ENCODE data around the gene PCDHGB6. TPM values are rescaled to one million over a fixed set of nuclear protein-coding genes. Genes with fewer than 3 reads are reported as not detected.
"Not testable (repeated sequence)": the region's sequence is repeated elsewhere in the genome, so short reads cannot be mapped to it uniquely, and the experiment has no call there.

Gene PCDHGB6
- total and polyA plus RNA-seq, 4 donors = 10.0 to 25.7 (median 16.3) TPM

DNA sequence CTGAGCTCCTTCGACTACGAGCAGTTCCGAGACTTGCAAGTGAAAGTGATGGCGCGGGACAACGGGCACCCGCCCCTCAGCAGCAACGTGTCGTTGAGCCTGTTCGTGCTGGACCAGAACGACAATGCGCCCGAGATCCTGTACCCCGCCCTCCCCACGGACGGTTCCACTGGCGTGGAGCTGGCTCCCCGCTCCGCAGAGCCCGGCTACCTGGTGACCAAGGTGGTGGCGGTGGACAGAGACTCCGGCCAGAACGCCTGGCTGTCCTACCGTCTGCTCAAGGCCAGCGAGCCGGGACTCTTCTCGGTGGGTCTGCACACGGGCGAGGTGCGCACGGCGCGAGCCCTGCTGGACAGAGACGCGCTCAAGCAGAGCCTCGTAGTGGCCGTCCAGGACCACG is 24.5 kb downstream of the PCDHGB6 start:
- H3K36me3 ChIP-seq (ENCODE audit: control insufficient read depth, insufficient read depth, low read length) = peaks cover 15% of the 10 kb centered on the region
- not testable (repeated sequence) for DNase-seq (ENCODE audit: low read depth in 4 of 6, low spot score in 6 of 6); H3K27ac ChIP-seq (ENCODE audit: low read depth, low read length); H3K27me3 ChIP-seq (ENCODE audit: control insufficient read depth, insufficient read depth, low read length); H3K4me3 ChIP-seq (ENCODE audit: low read depth, low read length)
- peaks cover 43% of the 10 kb centered on the region for H3K9me3 ChIP-seq (ENCODE audit: control insufficient read depth, insufficient read depth, low read length)
- WGBS (ENCODE audit: insufficient coverage) = 26% methylated on average over 30 of the region's 38 CpGs
- H3K4me1 ChIP-seq (ENCODE audit: control insufficient read depth, insufficient read depth, low read length) = peaks cover 17% of the 10 kb centered on the region

GRCh38 chr5:141432726-141433125 is 24.9 kb downstream of the PCDHGB6 start:
- H3K4me3 ChIP-seq (ENCODE audit: low read depth, low read length); DNase-seq (ENCODE audit: low read depth in 4 of 6, low spot score in 6 of 6); H3K27me3 ChIP-seq (ENCODE audit: control insufficient read depth, insufficient read depth, low read length); H3K27ac ChIP-seq (ENCODE audit: low read depth, low read length): not testable (repeated sequence)
- Histone ChIP-seq H3K4me1 (ENCODE audit: control insufficient read depth, insufficient read depth, low read length) (peaks cover 17% of the 10 kb centered on the region), H3K36me3 (ENCODE audit: control insufficient read depth, insufficient read depth, low read length) (peaks cover 12% of the 10 kb centered on the region), H3K9me3 (ENCODE audit: control insufficient read depth, insufficient read depth, low read length) (peaks cover 40% of the 10 kb centered on the region)
- WGBS (ENCODE audit: insufficient coverage) = 17% methylated on average over 23 of the region's 29 CpGs

DNA sequence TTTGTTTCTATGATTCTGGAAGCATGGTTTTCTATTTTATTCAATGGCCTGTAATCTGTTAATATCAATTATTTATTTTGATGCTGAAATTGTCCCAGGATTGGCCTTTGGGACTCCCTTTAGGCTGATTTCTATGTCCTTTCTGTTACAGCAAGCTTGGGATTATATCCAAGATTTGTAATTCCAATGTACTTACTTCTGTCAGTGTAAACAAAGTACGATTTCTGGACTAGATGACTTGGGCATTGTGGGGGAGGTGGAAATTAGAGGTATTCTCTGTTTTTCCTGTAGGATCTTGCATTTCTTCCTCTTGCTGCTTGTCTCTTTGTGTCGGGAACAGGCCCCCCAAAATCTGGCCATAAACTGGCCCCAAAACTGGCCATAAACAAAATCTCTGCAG is 26.2 kb downstream of the PCDHGB6 start:
- no peak for DNase-seq (ENCODE audit: low read depth in 4 of 6, low spot score in 6 of 6)
- H3K4me1 ChIP-seq (ENCODE audit: control insufficient read depth, insufficient read depth, low read length) = peaks cover 17% of the 10 kb centered on the region
- 100% methylated on average over 1 of the region's 2 CpGs for WGBS (ENCODE audit: insufficient coverage)
- peaks cover 38% of the 10 kb centered on the region for H3K9me3 ChIP-seq (ENCODE audit: control insufficient read depth, insufficient read depth, low read length)
- H3K27ac ChIP-seq (ENCODE audit: low read depth, low read length) = no peak overlapping the region
- H3K36me3 ChIP-seq (ENCODE audit: control insufficient read depth, insufficient read depth, low read length) = peaks cover 7% of the 10 kb centered on the region
- H3K4me3 ChIP-seq (ENCODE audit: low read depth, low read length) = no peak overlapping the region
- H3K27me3 ChIP-seq (ENCODE audit: control insufficient read depth, insufficient read depth, low read length) = no peaks in the 10 kb centered on the region

- no peak overlapping the region for H3K27ac ChIP-seq (ENCODE audit: low read depth, low read length)
- peaks cover 30% of the 10 kb centered on the region for H3K9me3 ChIP-seq (ENCODE audit: control insufficient read depth, insufficient read depth, low read length)
- DNase-seq (ENCODE audit: low read depth in 4 of 6, low spot score in 6 of 6) = no peak
- H3K27me3 ChIP-seq (ENCODE audit: control insufficient read depth, insufficient read depth, low read length) = no peaks in the 10 kb centered on the region
- peaks cover 3% of the 10 kb centered on the region for H3K4me1 ChIP-seq (ENCODE audit: control insufficient read depth, insufficient read depth, low read length)
- no peak overlapping the region for H3K4me3 ChIP-seq (ENCODE audit: low read depth, low read length)
- no CpG with 5 or more reads among the region's 2 CpGs for WGBS (ENCODE audit: insufficient coverage)
- peaks cover 7% of the 10 kb centered on the region for H3K36me3 ChIP-seq (ENCODE audit: control insufficient read depth, insufficient read depth, low read length)
Measured at GRCh38 chr5:141437221-141437620, 29.4 kb downstream of the PCDHGB6 start.

- DNase-seq (ENCODE audit: low read depth in 4 of 6, low spot score in 6 of 6) = no peak
- H3K27ac ChIP-seq (ENCODE audit: low read depth, low read length) = no peak overlapping the region
- WGBS (ENCODE audit: insufficient coverage) = 59% methylated on average over 7 of the region's 10 CpGs
- no peaks in the 10 kb centered on the region for H3K4me1 ChIP-seq (ENCODE audit: control insufficient read depth, insufficient read depth, low read length)
- H3K27me3 ChIP-seq (ENCODE audit: control insufficient read depth, insufficient read depth, low read length) = no peaks in the 10 kb centered on the region
- H3K9me3 ChIP-seq (ENCODE audit: control insufficient read depth, insufficient read depth, low read length) = peaks cover 24% of the 10 kb centered on the region
- no peak overlapping the region for H3K4me3 ChIP-seq (ENCODE audit: low read depth, low read length)
- peaks cover 7% of the 10 kb centered on the region for H3K36me3 ChIP-seq (ENCODE audit: control insufficient read depth, insufficient read depth, low read length)
Measured at GRCh38 chr5:141439411-141440141, 31.8 kb downstream of the PCDHGB6 start.

- DNase-seq (ENCODE audit: low read depth in 4 of 6, low spot score in 6 of 6) = no peak
- no peaks in the 10 kb centered on the region for H3K4me1 ChIP-seq (ENCODE audit: control insufficient read depth, insufficient read depth, low read length)
- peaks cover 7% of the 10 kb centered on the region for H3K36me3 ChIP-seq (ENCODE audit: control insufficient read depth, insufficient read depth, low read length)
- H3K4me3 ChIP-seq (ENCODE audit: low read depth, low read length) = no peak overlapping the region
- no peak overlapping the region for H3K27ac ChIP-seq (ENCODE audit: low read depth, low read length)
- 100% methylated on average over 5 of the region's 9 CpGs for WGBS (ENCODE audit: insufficient coverage)
- peaks cover 24% of the 10 kb centered on the region for H3K9me3 ChIP-seq (ENCODE audit: control insufficient read depth, insufficient read depth, low read length)
- no peaks in the 10 kb centered on the region for H3K27me3 ChIP-seq (ENCODE audit: control insufficient read depth, insufficient read depth, low read length)
Measured at GRCh38 chr5:141440341-141440740, 32.5 kb downstream of the PCDHGB6 start.

- H3K9me3 ChIP-seq (ENCODE audit: control insufficient read depth, insufficient read depth, low read length) = peaks cover 24% of the 10 kb centered on the region
Measured at GRCh38 chr5:141441571-141442170, 33.9 kb downstream of the PCDHGB6 start.

More at GRCh38 chr5:141441571-141442170, 33.9 kb downstream of the PCDHGB6 start:
- no peaks in the 10 kb centered on the region for H3K27me3 ChIP-seq (ENCODE audit: control insufficient read depth, insufficient read depth, low read length)
- H3K4me3 ChIP-seq (ENCODE audit: low read depth, low read length) = no peak overlapping the region
- no peaks in the 10 kb centered on the region for H3K4me1 ChIP-seq (ENCODE audit: control insufficient read depth, insufficient read depth, low read length)
- H3K36me3 ChIP-seq (ENCODE audit: control insufficient read depth, insufficient read depth, low read length) = peaks cover 7% of the 10 kb centered on the region
- H3K27ac ChIP-seq (ENCODE audit: low read depth, low read length) = no peak overlapping the region
- WGBS (ENCODE audit: insufficient coverage) = 37% methylated on average over 49 of the region's 50 CpGs
- no peak for DNase-seq (ENCODE audit: low read depth in 4 of 6, low spot score in 6 of 6)

Other genes starting within 250 kb of the PCDHGB6 start
Only the 30 nearest of the 37 such genes appear.
- 1 to 10 TPM; 5.9 to 9.3 TPM for gene PCDHB10, start 215.7 kb upstream of the PCDHGB6 start, total RNA-seq
- 10 to 100 TPM; 11.6 to 15.8 TPM for gene PCDHB10, start 215.7 kb upstream of the PCDHGB6 start, polyA plus RNA-seq (ENCODE audit: insufficient read length in 2 of 2)
- 1 to 10 TPM; 7.6 to 9.7 TPM for gene PCDHB11, start 208.4 kb upstream of the PCDHGB6 start, total RNA-seq
- gene PCDHB11, start 208.4 kb upstream of the PCDHGB6 start, polyA plus RNA-seq (ENCODE audit: insufficient read length in 2 of 2) = 1 to 10 TPM; 3.8 to 3.9 TPM
- 10 to 100 TPM in 1 of 2 donors, 1 to 10 TPM in 1; 5.3 to 10.7 TPM for gene PCDHB12, start 199.3 kb upstream of the PCDHGB6 start, total RNA-seq
- gene PCDHB12, start 199.3 kb upstream of the PCDHGB6 start, polyA plus RNA-seq (ENCODE audit: insufficient read length in 2 of 2) = 1 to 10 TPM; 3.3 to 4.9 TPM
- gene PCDHB13, start 194.1 kb upstream of the PCDHGB6 start, total RNA-seq = 1 to 10 TPM; 4.5 to 8.7 TPM
- 1 to 10 TPM; 3.8 to 5.0 TPM for gene PCDHB13, start 194.1 kb upstream of the PCDHGB6 start, polyA plus RNA-seq (ENCODE audit: insufficient read length in 2 of 2)
- gene PCDHB14, start 184.7 kb upstream of the PCDHGB6 start, total RNA-seq = 10 to 100 TPM; 10.4 to 11.9 TPM
- 10 to 100 TPM; 15.4 to 17.4 TPM for gene PCDHB14, start 184.7 kb upstream of the PCDHGB6 start, polyA plus RNA-seq (ENCODE audit: insufficient read length in 2 of 2)
- 10 to 100 TPM; 10.4 to 15.2 TPM for gene PCDHB15, start 162.6 kb upstream of the PCDHGB6 start, total RNA-seq
- 10 to 100 TPM; 12.3 to 21.1 TPM for gene PCDHB15, start 162.6 kb upstream of the PCDHGB6 start, polyA plus RNA-seq (ENCODE audit: insufficient read length in 2 of 2)
- under 1 TPM in 1 of 2 donors, not detected in 1; 0.39 TPM for gene SLC25A2, start 104.0 kb upstream of the PCDHGB6 start, total RNA-seq
- under 1 TPM in 1 of 2 donors, not detected in 1; 0.15 TPM for gene SLC25A2, start 104.0 kb upstream of the PCDHGB6 start, polyA plus RNA-seq (ENCODE audit: insufficient read length in 2 of 2)
- gene TAF7, start 87.2 kb upstream of the PCDHGB6 start, total RNA-seq = 100 to 1,000 TPM in 1 of 2 donors, 10 to 100 TPM in 1; 98.2 to 111 TPM
- gene TAF7, start 87.2 kb upstream of the PCDHGB6 start, polyA plus RNA-seq (ENCODE audit: insufficient read length in 2 of 2) = 100 to 1,000 TPM in 1 of 2 donors, 10 to 100 TPM in 1; 90.1 to 101 TPM
- 1 to 10 TPM; 1.4 to 3.0 TPM for gene PCDHGA1, start 77.5 kb upstream of the PCDHGB6 start, total RNA-seq
- gene PCDHGA1, start 77.5 kb upstream of the PCDHGB6 start, polyA plus RNA-seq (ENCODE audit: insufficient read length in 2 of 2) = 1 to 10 TPM; 2.5 to 3.8 TPM
- gene PCDHGA2, start 69.3 kb upstream of the PCDHGB6 start, total RNA-seq = 10 to 100 TPM in 1 of 2 donors, 1 to 10 TPM in 1; 8.9 to 10.4 TPM
- 10 to 100 TPM; 14.0 to 17.7 TPM for gene PCDHGA2, start 69.3 kb upstream of the PCDHGB6 start, polyA plus RNA-seq (ENCODE audit: insufficient read length in 2 of 2)
- gene PCDHGA3, start 64.2 kb upstream of the PCDHGB6 start, total RNA-seq = 10 to 100 TPM in 1 of 2 donors, 1 to 10 TPM in 1; 9.2 to 10.5 TPM
- gene PCDHGA3, start 64.2 kb upstream of the PCDHGB6 start, polyA plus RNA-seq (ENCODE audit: insufficient read length in 2 of 2) = 10 to 100 TPM; 12.3 to 19.2 TPM
- gene PCDHGB1, start 57.9 kb upstream of the PCDHGB6 start, total RNA-seq = 1 to 10 TPM; 6.4 to 8.6 TPM
- gene PCDHGB1, start 57.9 kb upstream of the PCDHGB6 start, polyA plus RNA-seq (ENCODE audit: insufficient read length in 2 of 2) = 1 to 10 TPM; 9.8 to 9.9 TPM
- gene PCDHGA4, start 53.0 kb upstream of the PCDHGB6 start, total RNA-seq = 1 to 10 TPM; 7.5 to 8.2 TPM
- 1 to 10 TPM; 9.5 to 9.9 TPM for gene PCDHGA4, start 53.0 kb upstream of the PCDHGB6 start, polyA plus RNA-seq (ENCODE audit: insufficient read length in 2 of 2)
- 1 to 10 TPM; 6.3 to 6.7 TPM for gene PCDHGB2, start 48.0 kb upstream of the PCDHGB6 start, total RNA-seq
- 10 to 100 TPM in 1 of 2 donors, 1 to 10 TPM in 1; 9.0 to 14.0 TPM for gene PCDHGB2, start 48.0 kb upstream of the PCDHGB6 start, polyA plus RNA-seq (ENCODE audit: insufficient read length in 2 of 2)
- gene PCDHGA5, start 43.9 kb upstream of the PCDHGB6 start, total RNA-seq = 1 to 10 TPM; 7.9 to 8.8 TPM
- gene PCDHGA5, start 43.9 kb upstream of the PCDHGB6 start, polyA plus RNA-seq (ENCODE audit: insufficient read length in 2 of 2) = 10 to 100 TPM; 14.0 to 15.5 TPM
- 1 to 10 TPM; 6.0 to 8.3 TPM for gene PCDHGB3, start 37.8 kb upstream of the PCDHGB6 start, total RNA-seq
- gene PCDHGB3, start 37.8 kb upstream of the PCDHGB6 start, polyA plus RNA-seq (ENCODE audit: insufficient read length in 2 of 2) = 1 to 10 TPM; 7.1 to 8.4 TPM
- gene PCDHGA6, start 34.1 kb upstream of the PCDHGB6 start, total RNA-seq = 10 to 100 TPM in 1 of 2 donors, 1 to 10 TPM in 1; 8.5 to 12.3 TPM
- 10 to 100 TPM; 18.4 to 19.2 TPM for gene PCDHGA6, start 34.1 kb upstream of the PCDHGB6 start, polyA plus RNA-seq (ENCODE audit: insufficient read length in 2 of 2)
- 1 to 10 TPM; 6.1 to 6.6 TPM for gene PCDHGA7, start 25.3 kb upstream of the PCDHGB6 start, total RNA-seq
- 1 to 10 TPM; 5.2 to 6.7 TPM for gene PCDHGA7, start 25.3 kb upstream of the PCDHGB6 start, polyA plus RNA-seq (ENCODE audit: insufficient read length in 2 of 2)
- 10 to 100 TPM; 12.5 to 14.9 TPM for gene PCDHGB4, start 20.3 kb upstream of the PCDHGB6 start, total RNA-seq
- 10 to 100 TPM; 10.3 to 16.0 TPM for gene PCDHGB4, start 20.3 kb upstream of the PCDHGB6 start, polyA plus RNA-seq (ENCODE audit: insufficient read length in 2 of 2)
- 1 to 10 TPM; 4.6 to 5.6 TPM for gene PCDHGA8, start 15.4 kb upstream of the PCDHGB6 start, total RNA-seq
- 1 to 10 TPM; 1.9 to 2.1 TPM for gene PCDHGA8, start 15.4 kb upstream of the PCDHGB6 start, polyA plus RNA-seq (ENCODE audit: insufficient read length in 2 of 2)
- 10 to 100 TPM; 17.5 to 21.5 TPM for gene PCDHGB5, start 10.1 kb upstream of the PCDHGB6 start, total RNA-seq
- 10 to 100 TPM; 22.7 to 33.5 TPM for gene PCDHGB5, start 10.1 kb upstream of the PCDHGB6 start, polyA plus RNA-seq (ENCODE audit: insufficient read length in 2 of 2)
- 10 to 100 TPM; 10.9 TPM for gene PCDHGA9, start 5.2 kb upstream of the PCDHGB6 start, total RNA-seq
- 10 to 100 TPM; 19.2 to 21.4 TPM for gene PCDHGA9, start 5.2 kb upstream of the PCDHGB6 start, polyA plus RNA-seq (ENCODE audit: insufficient read length in 2 of 2)
- gene PCDHGA10, start 5.0 kb downstream of the PCDHGB6 start, total RNA-seq = 10 to 100 TPM; 11.1 to 12.4 TPM
- 10 to 100 TPM; 21.1 to 32.4 TPM for gene PCDHGA10, start 5.0 kb downstream of the PCDHGB6 start, polyA plus RNA-seq (ENCODE audit: insufficient read length in 2 of 2)
- 10 to 100 TPM; 13.7 to 14.3 TPM for gene PCDHGB7, start 9.7 kb downstream of the PCDHGB6 start, total RNA-seq
- 10 to 100 TPM; 35.8 to 47.2 TPM for gene PCDHGB7, start 9.7 kb downstream of the PCDHGB6 start, polyA plus RNA-seq (ENCODE audit: insufficient read length in 2 of 2)
- 10 to 100 TPM in 1 of 2 donors, 1 to 10 TPM in 1; 8.0 to 15.0 TPM for gene PCDHGA11, start 13.0 kb downstream of the PCDHGB6 start, total RNA-seq
- 10 to 100 TPM; 14.9 to 16.1 TPM for gene PCDHGA11, start 13.0 kb downstream of the PCDHGB6 start, polyA plus RNA-seq (ENCODE audit: insufficient read length in 2 of 2)
- gene PCDHGA12, start 22.5 kb downstream of the PCDHGB6 start, total RNA-seq = 10 to 100 TPM in 1 of 2 donors, 1 to 10 TPM in 1; 8.5 to 10.7 TPM
- 1 to 10 TPM; 8.1 to 8.3 TPM for gene PCDHGA12, start 22.5 kb downstream of the PCDHGB6 start, polyA plus RNA-seq (ENCODE audit: insufficient read length in 2 of 2)
- 100 to 1,000 TPM; 114 to 205 TPM for gene PCDHGC3, start 67.9 kb downstream of the PCDHGB6 start, total RNA-seq
- gene PCDHGC3, start 67.9 kb downstream of the PCDHGB6 start, polyA plus RNA-seq (ENCODE audit: insufficient read length in 2 of 2) = 100 to 1,000 TPM; 603 to 678 TPM
- gene PCDHGC4, start 77.0 kb downstream of the PCDHGB6 start, total RNA-seq = 10 to 100 TPM; 20.0 to 65.5 TPM
- gene PCDHGC4, start 77.0 kb downstream of the PCDHGB6 start, polyA plus RNA-seq (ENCODE audit: insufficient read length in 2 of 2) = 10 to 100 TPM; 90.2 to 91.8 TPM
- 1 to 10 TPM; 4.0 to 5.9 TPM for gene PCDHGC5, start 81.1 kb downstream of the PCDHGB6 start, total RNA-seq
- 1 to 10 TPM; 5.4 to 6.5 TPM for gene PCDHGC5, start 81.1 kb downstream of the PCDHGB6 start, polyA plus RNA-seq (ENCODE audit: insufficient read length in 2 of 2)
- 10 to 100 TPM; 23.6 to 24.9 TPM for gene DIAPH1, start 211.0 kb downstream of the PCDHGB6 start, total RNA-seq
- 10 to 100 TPM; 37.4 to 44.4 TPM for gene DIAPH1, start 211.0 kb downstream of the PCDHGB6 start, polyA plus RNA-seq (ENCODE audit: insufficient read length in 2 of 2)